Spleen (tissue), 7 donors: ENCODE results near the gene CA10.

Experiments
- CTCF ChIP-seq, 11 experiments: fragments of 200-600 bp in 7 of 11; fragments of 450-650 bp in 4 of 11; sonication (generic) in 4 of 11; IDR thresholded peaks in 8 of 11; conservative IDR thresholded peaks in 3 of 11; 1 replicate in 7 of 11; 2 replicates in 4 of 11; pipeline versions ENCODE4 v1.4.0 to v1.8.0; 2016 to 2021; ENCODE audit warnings: antibody characterized with exemption in 11 of 11, inconsistent platforms in 4 of 11, mild to moderate bottlenecking in 1 of 11
- POLR2A ChIP-seq, 3 donors: fragments of 450-650 bp; IDR thresholded peaks; one replicate each; pipeline ENCODE4 v1.5.1; 2017; ENCODE audit warnings: antibody characterized with exemption in 3 of 3, mild to moderate bottlenecking in 1 of 3
- POLR2AphosphoS5 ChIP-seq, 3 donors: sonication (generic); formaldehyde crosslinking; IDR thresholded peaks; one replicate each; pipeline ENCODE4 v1.5.1; 2017; ENCODE audit warnings: antibody characterized with exemption in 3 of 3
- donor health status: DM: no; HTN: no; CAD: no; lungs with moderate emphysema.
- donor health status: DM: no; HTN: no; CAD: no.
- donor health status: DM: no; HTN: no; CAD: no.

GRCh38 chr17:51670899-51671298 lies 487.6 kb downstream of the CA10 start:
- TF ChIP-seq CTCF (IDR thresholded peaks at IDR 0.05 in 8 of 11, conservative IDR thresholded peaks at IDR 0.05 in 3 of 11), result no peak
- TF ChIP-seq POLR2AphosphoS5 (IDR thresholded peaks at IDR 0.05), result no peak
- no peak for TF ChIP-seq POLR2A (IDR thresholded peaks at IDR 0.05)
